HUES48 (cell line): ENCODE data around the gene CYCS.
"Not testable (repeated sequence)": the region's sequence is repeated elsewhere in the genome, so short reads cannot be mapped to it uniquely, and the experiment has no call there.

Experiments used
- H3K27ac ChIP-seq: one replicate; pipeline ENCODE4 v1.7.0; 2013; ENCODE audit warnings: low read depth, low read length, inconsistent platforms
- H3K27me3 ChIP-seq: 2 replicates; pipeline ENCODE4 v1.6.1; 2013; ENCODE audit warnings: mild to moderate bottlenecking, low read length; ENCODE audit not compliant: control insufficient read depth, insufficient read depth
- H3K36me3 ChIP-seq: 2 replicates; pipeline ENCODE4 v1.6.1; 2013; ENCODE audit warnings: low read length; ENCODE audit not compliant: control insufficient read depth, insufficient read depth
- H3K4me1 ChIP-seq: 2 replicates; pipeline ENCODE4 v1.6.1; 2013; ENCODE audit warnings: mild to moderate bottlenecking, low read length; ENCODE audit not compliant: control insufficient read depth, insufficient read depth
- H3K4me3 ChIP-seq: 2 replicates; pipeline ENCODE4 v1.5.1; 2013; ENCODE audit warnings: mild to moderate bottlenecking, low read depth, low read length
- H3K9ac ChIP-seq: 2 replicates; pipeline ENCODE4 v1.6.1; 2013; ENCODE audit warnings: mild to moderate bottlenecking, low read depth, low read length, moderate library complexity
- H3K9me3 ChIP-seq: 2 replicates; pipeline ENCODE4 v1.6.1; 2013; ENCODE audit warnings: low read length; ENCODE audit not compliant: control insufficient read depth, insufficient read depth

CYCS gene

GRCh38 chr7:25125137-25125946 lies at the start of gene CYCS:
TSS of gene CYCS (minus strand) at chr7:25125260. CDS start at chr7:25124119, 1,141 bp downstream.
- Histone ChIP-seq H3K9me3 (no peaks in the 10 kb centered on the region), H3K4me1 (no peaks in the 10 kb centered on the region), H3K9ac (peak within 1 kb of the TSS; percentile 87), H3K27me3 (no peaks in the 10 kb centered on the region), H3K36me3 (peaks cover 33% of the 10 kb centered on the region), H3K4me3 (peak within 1 kb of the TSS; percentile 95), H3K27ac (peak within 1 kb of the TSS; percentile 95)

- no peaks in the 10 kb centered on the region; the same call in 1 of the 2 replicates for H3K27me3 ChIP-seq
- 0 out of 2 replicates have a peak, but pooled peaks cover 3% of the 10 kb centered on the region for H3K9me3 ChIP-seq
- no peak overlapping the region for H3K4me3 ChIP-seq
- peaks cover 23% of the 10 kb centered on the region for H3K4me1 ChIP-seq
- no peak overlapping the region for H3K27ac ChIP-seq
- no peaks in the 10 kb centered on the region for H3K36me3 ChIP-seq
- H3K9ac ChIP-seq, result no peak overlapping the region
Measured at GRCh38 chr7:25173184-25173583, 48.1 kb upstream of the CYCS start.

- Histone ChIP-seq H3K27me3 (no peaks in the 10 kb centered on the region), H3K27ac (peak overlapping the region; percentile 22), H3K9me3 (0 out of 2 replicates have a peak, but pooled peaks cover 3% of the 10 kb centered on the region), H3K4me1 (peaks cover 23% of the 10 kb centered on the region), H3K4me3 (no peak overlapping the region; the same call in 1 of the 2 replicates), H3K36me3 (no peaks in the 10 kb centered on the region), H3K9ac (no peak overlapping the region)
Measured at GRCh38 chr7:25171516-25171915, 46.5 kb upstream of the CYCS start.

- H3K27me3 ChIP-seq, result no peaks in the 10 kb centered on the region
- H3K4me1 ChIP-seq, result peaks cover 23% of the 10 kb centered on the region
- H3K27ac ChIP-seq, result peak overlapping the region; percentile 22
Measured at GRCh38 chr7:25171071-25171470, 46.0 kb upstream of the CYCS start.

GRCh38 chr7:25169683-25170082 lies 44.6 kb upstream of the CYCS start:
- Histone ChIP-seq H3K27ac (no peak overlapping the region), H3K4me3 (no peak overlapping the region), H3K36me3 (no peaks in the 10 kb centered on the region), H3K9me3 (0 out of 2 replicates have a peak, but pooled peaks cover 3% of the 10 kb centered on the region), H3K27me3 (no peaks in the 10 kb centered on the region), H3K4me1 (peaks cover 23% of the 10 kb centered on the region), H3K9ac (no peak overlapping the region)

More at GRCh38 chr7:25171071-25171470, 46.0 kb upstream of the CYCS start:
- H3K4me3 ChIP-seq, result no peak overlapping the region
- H3K9ac ChIP-seq, result no peak overlapping the region
- H3K36me3 ChIP-seq, result no peaks in the 10 kb centered on the region
- H3K9me3 ChIP-seq, result 0 out of 2 replicates have a peak, but pooled peaks cover 3% of the 10 kb centered on the region

- Histone ChIP-seq H3K27ac (no peak overlapping the region), H3K9ac (no peak overlapping the region), H3K27me3 (no peaks in the 10 kb centered on the region)
Measured at GRCh38 chr7:25168145-25168544, 43.1 kb upstream of the CYCS start.

GRCh38 chr7:25167262-25167843 lies 42.3 kb upstream of the CYCS start:
- Histone ChIP-seq H3K4me3 (no peak overlapping the region), H3K9me3 (0 out of 2 replicates have a peak, but pooled peaks cover 3% of the 10 kb centered on the region), H3K27ac (no peak overlapping the region), H3K9ac (no peak overlapping the region), H3K36me3 (no peaks in the 10 kb centered on the region), H3K27me3 (no peaks in the 10 kb centered on the region), H3K4me1 (peaks cover 19% of the 10 kb centered on the region)

More at GRCh38 chr7:25168145-25168544, 43.1 kb upstream of the CYCS start:
- Histone ChIP-seq H3K4me3 (no peak overlapping the region), H3K36me3 (no peaks in the 10 kb centered on the region), H3K9me3 (0 out of 2 replicates have a peak, but pooled peaks cover 3% of the 10 kb centered on the region), H3K4me1 (peaks cover 23% of the 10 kb centered on the region)

GRCh38 chr7:25159983-25160596 lies 35.0 kb upstream of the CYCS start:
- H3K4me1 ChIP-seq, H3K36me3 ChIP-seq, H3K4me3 ChIP-seq, H3K9me3 ChIP-seq, H3K27ac ChIP-seq, H3K9ac ChIP-seq, H3K27me3 ChIP-seq: not testable (repeated sequence)

- no peaks in the 10 kb centered on the region for H3K4me1 ChIP-seq
- H3K9me3 ChIP-seq, result no peaks in the 10 kb centered on the region
Measured at GRCh38 chr7:25158966-25159365, 33.9 kb upstream of the CYCS start.

GRCh38 chr7:25151773-25152172 lies 26.7 kb upstream of the CYCS start:
- H3K4me3 ChIP-seq, result no peak overlapping the region
- peaks cover 15% of the 10 kb centered on the region for H3K4me1 ChIP-seq
- no peak overlapping the region for H3K9ac ChIP-seq
- H3K27ac ChIP-seq, result no peak overlapping the region
- no peaks in the 10 kb centered on the region for H3K36me3 ChIP-seq
- no peaks in the 10 kb centered on the region for H3K9me3 ChIP-seq
- H3K27me3 ChIP-seq, result no peaks in the 10 kb centered on the region

More at GRCh38 chr7:25158966-25159365, 33.9 kb upstream of the CYCS start:
- no peak overlapping the region for H3K9ac ChIP-seq
- H3K27me3 ChIP-seq, result no peaks in the 10 kb centered on the region
- H3K36me3 ChIP-seq, result no peaks in the 10 kb centered on the region
- no peak overlapping the region for H3K27ac ChIP-seq
- no peak overlapping the region for H3K4me3 ChIP-seq
